Stimulated activated CD8-positive, alpha-beta memory T cell treated with anti-CD3 and anti-CD28 coated beads, Interleukin-7, amount 100 ng/mL, for 1 hour (primary cell): Measurements from ENCODE around the gene SLC4A1.

Source experiments
- DNase-seq, 2 donors: peaks; one replicate each; pipeline ENCODE4 v3.0.0-alpha.2; 2020; ENCODE audit warnings: low read depth in 2 of 2

Gene SLC4A1

GRCh38 chr17:44267818-44268490 lies at the start of gene SLC4A1:
Gene SLC4A1, minus strand, starts transcription at chr17:44268135. Its CDS starts 5,269 bp downstream, at chr17:44262866.
- no peak for DNase-seq

GRCh38 chr17:44317545-44317944 lies 49.6 kb upstream of the SLC4A1 start:
- DNase-seq, result no peak

DNA sequence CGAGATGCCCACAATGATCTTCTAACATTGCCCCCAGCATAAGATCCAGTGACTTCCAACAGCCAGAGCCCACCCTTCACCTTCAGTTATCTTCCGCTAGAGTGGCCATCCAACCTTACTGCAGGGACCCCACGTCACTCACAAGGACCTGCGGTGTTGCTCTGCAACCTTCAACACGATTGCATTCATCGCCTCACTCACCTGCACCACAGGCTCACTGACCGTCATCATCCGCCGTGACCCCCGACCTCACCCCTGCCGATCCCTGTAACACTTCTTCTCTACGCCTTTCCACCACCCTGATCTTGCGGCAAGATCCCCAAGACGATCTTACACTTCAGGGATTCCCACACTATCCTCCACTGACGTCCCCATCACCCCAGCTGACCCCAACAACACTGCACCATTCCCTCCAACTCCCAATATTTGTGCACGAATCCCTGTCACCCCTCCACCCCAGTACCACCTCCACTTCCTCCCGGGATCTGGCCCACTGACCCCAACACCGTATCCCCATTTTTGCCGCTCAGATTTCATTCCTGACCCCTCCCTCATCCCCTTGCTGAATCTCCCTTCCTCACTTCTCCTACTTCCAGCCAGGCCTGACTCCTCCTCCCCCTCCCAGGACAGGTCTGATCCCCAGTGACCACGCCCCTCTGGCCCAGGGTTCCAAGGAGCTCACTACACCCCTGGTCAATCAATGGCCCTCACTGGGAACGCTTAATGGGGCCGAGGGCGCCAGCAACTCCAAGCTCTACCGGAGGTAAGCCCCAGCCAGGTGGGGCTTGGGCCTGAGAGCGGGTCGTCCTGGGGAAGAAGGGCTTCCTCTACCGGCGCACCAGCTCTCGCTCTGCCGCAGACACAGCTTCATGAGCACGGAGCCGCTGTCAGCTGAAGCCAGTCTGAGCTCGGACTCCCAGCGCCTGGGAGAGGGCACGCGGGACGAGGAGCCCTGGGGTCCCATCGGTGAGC lies 48.1 kb upstream of the SLC4A1 start:
- DNase-seq, result no peak

GRCh38 chr17:44314869-44315661 lies 47.1 kb upstream of the SLC4A1 start:
- DNase-seq, result no peak

- DNase-seq, result no peak
These were observed 46.6 kb upstream of the SLC4A1 start for GRCh38 chr17:44314524-44314868.

GRCh38 chr17:44314031-44314430 lies 46.1 kb upstream of the SLC4A1 start:
- no peak for DNase-seq

DNA sequence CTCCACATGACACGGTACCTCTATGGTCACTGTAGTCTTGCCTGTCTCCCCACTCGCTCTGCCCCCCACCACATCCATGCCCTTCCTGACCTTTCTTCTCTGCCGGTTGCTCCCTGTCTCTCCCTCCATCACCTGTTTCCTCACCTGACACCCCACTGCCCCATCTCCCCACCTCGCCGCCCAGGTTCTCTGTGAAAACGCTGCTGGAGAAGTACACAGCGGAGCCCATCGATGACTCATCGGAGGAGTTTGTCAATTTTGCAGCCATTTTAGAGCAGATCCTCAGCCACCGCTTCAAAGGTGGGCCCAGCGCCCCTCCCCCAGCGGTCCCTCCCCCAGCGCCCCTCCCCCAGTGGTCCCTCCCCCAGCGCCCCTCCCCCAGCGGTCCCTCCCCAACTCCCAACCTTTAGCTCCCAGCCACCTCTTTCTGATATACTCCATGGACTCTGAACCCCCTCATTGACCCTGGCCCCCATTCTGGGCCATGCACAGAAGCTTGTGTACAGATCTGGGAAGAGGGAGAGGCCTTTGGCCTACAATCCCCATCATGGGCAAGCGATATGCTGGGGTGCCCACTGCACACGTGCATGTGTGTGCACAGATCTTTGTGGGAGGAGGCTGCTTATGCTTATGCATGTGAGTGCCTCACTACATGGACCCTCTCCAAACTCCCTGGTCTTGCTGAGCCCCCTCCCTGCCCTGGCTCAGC lies 44.6 kb upstream of the SLC4A1 start:
- no peak for DNase-seq

- DNase-seq, result no peak
These were observed 43.7 kb upstream of the SLC4A1 start for GRCh38 chr17:44311562-44312181.

GRCh38 chr17:44310609-44311376 lies 42.9 kb upstream of the SLC4A1 start:
- DNase-seq, result no peak

DNA sequence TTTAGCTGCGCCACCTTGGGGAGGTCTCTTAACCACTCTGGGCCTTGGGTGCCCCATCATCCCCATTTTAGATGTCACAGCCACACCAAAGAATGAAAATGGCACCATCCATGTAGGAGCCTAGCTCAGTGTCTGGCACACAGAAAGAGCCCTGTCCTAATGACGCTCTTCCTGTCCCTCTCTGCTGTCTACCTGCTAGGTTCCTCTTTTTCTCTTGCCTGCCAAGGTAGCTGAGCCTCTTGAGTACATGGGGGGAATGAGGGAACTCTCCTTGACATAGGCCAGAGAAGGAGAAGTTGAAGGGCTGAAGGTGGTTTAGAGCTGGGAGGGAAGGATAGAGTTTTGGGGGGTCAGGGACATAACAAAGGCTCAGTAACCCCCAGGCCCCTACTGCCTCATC lies 42.3 kb upstream of the SLC4A1 start:
- no peak for DNase-seq

GRCh38 chr17:44309472-44309871 lies 41.5 kb upstream of the SLC4A1 start:
- no peak for DNase-seq

DNA sequence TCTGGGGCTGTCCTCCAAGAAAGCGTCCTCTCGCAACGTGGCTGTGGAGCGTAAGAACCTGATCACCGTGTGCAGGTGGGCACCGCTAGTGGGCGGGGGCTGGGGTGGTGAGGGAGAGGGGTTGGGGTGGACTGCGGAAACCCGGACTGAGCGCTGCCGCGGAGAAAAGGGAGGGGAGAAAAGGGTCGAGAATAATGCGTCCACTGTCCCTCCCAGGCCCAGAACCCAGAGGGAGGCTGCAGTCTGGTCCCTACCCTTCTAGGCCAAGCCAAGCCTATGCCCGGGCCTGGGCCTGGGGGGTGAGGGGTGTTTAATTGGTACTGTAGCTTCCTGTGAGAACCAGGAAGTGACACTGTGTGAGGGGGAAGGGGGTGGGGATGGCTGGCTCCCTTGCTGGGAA lies 40.9 kb upstream of the SLC4A1 start:
- DNase-seq, result no peak

DNA sequence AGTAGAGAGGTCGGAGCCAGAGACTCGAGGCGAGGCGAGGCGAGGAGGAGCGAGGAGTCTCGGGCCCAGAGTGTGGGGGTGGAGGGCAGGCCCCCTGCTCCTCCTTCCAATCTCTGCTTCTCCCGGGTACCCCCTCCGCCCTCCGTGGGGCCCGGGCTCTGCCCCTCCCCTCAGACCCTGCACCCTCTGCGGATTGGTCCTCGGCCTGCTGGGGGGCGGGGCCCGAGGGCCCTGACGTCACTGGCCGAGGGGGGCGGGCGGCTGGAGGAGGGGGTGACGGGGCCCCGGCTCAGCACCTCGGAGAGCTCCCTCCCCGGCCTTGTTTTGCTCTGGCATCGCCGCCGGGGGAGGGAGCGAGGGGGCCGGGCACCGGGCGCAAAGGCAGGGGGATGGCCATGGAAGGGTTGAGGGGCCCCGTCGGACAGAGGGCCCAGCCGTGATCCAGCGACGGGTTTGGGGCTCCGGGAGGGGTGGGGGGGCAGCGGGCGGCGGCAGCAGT lies 40.4 kb upstream of the SLC4A1 start, which contains the start of gene RUNDC3A:
RUNDC3A (plus strand) TSS at position 282 of the 499 bp plus-strand sequence. CDS start 232 bp downstream, outside the sequence.
- peak; percentile 76 to 80 for DNase-seq

DNA sequence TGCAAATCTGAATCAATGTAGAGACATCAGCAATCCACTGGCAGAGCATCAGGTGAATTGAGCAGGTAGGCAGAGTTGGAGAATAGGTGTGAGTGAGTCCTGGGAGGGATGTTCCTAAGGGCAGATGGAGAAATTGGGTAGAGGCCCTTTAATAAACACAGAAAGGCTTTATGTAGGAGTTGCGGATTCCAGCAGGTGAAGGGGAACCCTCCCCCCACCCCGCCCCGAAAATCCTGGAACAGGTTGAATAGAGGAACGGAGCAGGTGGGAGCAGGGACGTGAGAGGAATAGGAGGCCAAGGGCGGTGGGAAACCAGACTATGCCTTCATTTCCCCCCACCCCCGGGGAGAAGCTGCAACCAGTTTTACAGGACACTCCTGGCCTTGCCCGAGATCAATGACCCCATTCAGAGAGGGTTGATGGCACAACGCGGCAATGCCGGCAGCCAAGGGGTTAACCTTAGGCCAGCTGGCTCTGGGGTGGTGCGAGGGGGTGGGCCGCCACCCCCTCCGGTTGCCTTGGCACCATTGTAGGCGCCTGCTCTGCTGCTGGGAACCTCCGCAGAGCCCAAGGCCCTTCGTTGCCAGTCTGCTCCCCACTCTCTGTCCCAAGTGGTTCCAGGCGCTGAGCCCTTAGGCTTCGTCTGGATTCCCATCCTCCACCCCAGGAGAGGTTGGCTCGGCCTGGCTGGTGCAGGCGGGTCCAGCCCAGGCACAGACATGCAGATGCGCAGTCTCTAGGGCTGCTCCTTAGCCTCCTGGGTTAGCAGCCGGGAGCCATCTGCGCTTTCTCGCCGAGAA lies 39.7 kb upstream of the SLC4A1 start:
- no peak for DNase-seq

GRCh38 chr17:44304651-44305050 lies 36.7 kb upstream of the SLC4A1 start:
- DNase-seq, result no peak

GRCh38 chr17:44297975-44298374 lies 30.0 kb upstream of the SLC4A1 start:
- no peak for DNase-seq

GRCh38 chr17:44293509-44294226 lies 25.7 kb upstream of the SLC4A1 start:
- DNase-seq, result no peak

GRCh38 chr17:44287651-44288050 lies 19.7 kb upstream of the SLC4A1 start:
- no peak for DNase-seq

- no peak for DNase-seq
These were observed 16.1 kb upstream of the SLC4A1 start for GRCh38 chr17:44284024-44284400.
